ENCODE results near the gene ENGASE. TPM values are rescaled to one million over a fixed set of nuclear protein-coding genes. Genes with fewer than 3 reads are reported as not detected.

Gene ENGASE
- total RNA-seq, 1 donor from 2014 or later = 76.2 TPM

- H3K4me1 Mint-ChIP-seq = peaks cover 3% of the 10 kb centered on the region
- no peak overlapping the region for H3K27ac Mint-ChIP-seq
- DNase-seq (ENCODE audit: low spot score in 2 of 2, unreplicated experiment in 2 of 2) = no peak
- no peaks in the 10 kb centered on the region for H3K9me3 Mint-ChIP-seq
- no peaks in the 10 kb centered on the region for H3K36me3 Mint-ChIP-seq
- peaks cover 63% of the 10 kb centered on the region for H3K27me3 Mint-ChIP-seq (ENCODE audit: low read depth)
- H3K4me3 Mint-ChIP-seq = no peak overlapping the region
- no peak for TF ChIP-seq CTCF (IDR thresholded peaks at IDR 0.05; ENCODE audit: unreplicated experiment)
Measured at GRCh38 chr17:79096477-79096876, 21.9 kb downstream of the ENGASE start.

- Mint-ChIP-seq H3K27me3 (ENCODE audit: low read depth) (peaks cover 71% of the 10 kb centered on the region), H3K4me1 (peaks cover 3% of the 10 kb centered on the region), H3K4me3 (no peak overlapping the region), H3K27ac (no peak overlapping the region), H3K36me3 (no peaks in the 10 kb centered on the region), H3K9me3 (no peaks in the 10 kb centered on the region)
- no peak for TF ChIP-seq CTCF (IDR thresholded peaks at IDR 0.05; ENCODE audit: unreplicated experiment)
- no peak for DNase-seq (ENCODE audit: low spot score in 2 of 2, unreplicated experiment in 2 of 2)
Measured at GRCh38 chr17:79097226-79098055, 22.8 kb downstream of the ENGASE start.

DNA sequence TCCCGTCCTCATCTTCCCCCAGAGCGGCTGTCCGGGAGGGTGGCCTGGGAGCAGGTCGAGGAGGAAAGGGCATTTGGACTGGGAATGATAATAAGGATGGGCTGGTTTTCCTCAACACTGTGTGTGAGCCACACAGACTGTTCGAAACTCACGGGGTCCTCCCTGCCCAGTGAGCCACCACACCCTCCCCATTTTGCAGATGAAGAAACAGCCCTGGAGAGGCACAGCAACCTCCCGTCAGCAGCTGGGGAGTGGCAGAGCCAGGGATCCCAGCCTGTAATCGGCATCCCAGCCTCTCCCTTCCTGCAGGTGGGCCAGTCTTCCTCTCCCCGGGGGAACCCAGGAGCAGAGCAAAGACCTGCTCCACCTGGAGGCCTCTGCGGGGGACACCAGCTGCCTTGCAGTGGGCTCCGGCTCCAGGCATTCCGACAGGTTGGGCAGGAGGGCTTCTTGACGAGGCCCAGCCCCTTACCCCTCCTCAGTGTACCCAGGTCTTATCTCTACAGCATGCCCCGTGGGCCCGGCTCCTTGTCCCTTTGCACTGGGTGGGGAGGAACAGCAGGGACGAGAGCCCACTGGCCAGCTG lies 23.8 kb downstream of the ENGASE start:
- H3K27ac Mint-ChIP-seq = no peak overlapping the region
- peaks cover 78% of the 10 kb centered on the region for H3K27me3 Mint-ChIP-seq (ENCODE audit: low read depth)
- no peak for DNase-seq (ENCODE audit: low spot score in 2 of 2, unreplicated experiment in 2 of 2)
- H3K9me3 Mint-ChIP-seq = no peaks in the 10 kb centered on the region
- TF ChIP-seq CTCF (IDR thresholded peaks at IDR 0.05; ENCODE audit: unreplicated experiment) = no peak
- no peaks in the 10 kb centered on the region for H3K36me3 Mint-ChIP-seq
- peaks cover 3% of the 10 kb centered on the region for H3K4me1 Mint-ChIP-seq
- no peak overlapping the region for H3K4me3 Mint-ChIP-seq

DNA sequence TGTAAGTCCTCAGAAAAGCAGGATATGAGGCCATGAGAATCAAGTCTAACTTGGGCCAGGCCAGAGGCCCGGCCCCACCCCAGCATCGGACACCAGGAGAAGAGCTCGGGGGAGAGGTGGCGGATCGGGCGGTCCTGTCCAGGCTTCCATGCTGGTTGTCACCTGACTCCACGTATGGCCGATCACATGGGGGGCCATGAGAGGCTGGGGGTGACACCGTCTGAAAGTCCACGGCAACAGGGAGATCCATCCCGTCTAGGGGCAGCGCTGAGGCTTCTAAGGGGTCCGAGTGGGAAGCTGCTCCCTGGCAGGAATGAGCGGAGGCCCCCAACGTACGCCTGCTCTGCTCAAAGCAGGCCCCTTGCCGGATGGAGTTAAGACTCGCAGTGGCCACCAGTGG lies 25.8 kb downstream of the ENGASE start:
- Mint-ChIP-seq H3K27ac (no peak overlapping the region), H3K4me1 (peaks cover 3% of the 10 kb centered on the region), H3K36me3 (no peaks in the 10 kb centered on the region), H3K9me3 (no peaks in the 10 kb centered on the region), H3K27me3 (ENCODE audit: low read depth) (peaks cover 84% of the 10 kb centered on the region), H3K4me3 (no peak overlapping the region)
- no peak for DNase-seq (ENCODE audit: low spot score in 2 of 2, unreplicated experiment in 2 of 2)
- no peak for TF ChIP-seq CTCF (IDR thresholded peaks at IDR 0.05; ENCODE audit: unreplicated experiment)

- Mint-ChIP-seq H3K9me3 (no peaks in the 10 kb centered on the region), H3K27ac (no peak overlapping the region), H3K27me3 (ENCODE audit: low read depth) (peaks cover 79% of the 10 kb centered on the region), H3K4me1 (peaks cover 3% of the 10 kb centered on the region), H3K4me3 (no peak overlapping the region), H3K36me3 (no peaks in the 10 kb centered on the region)
- TF ChIP-seq CTCF (IDR thresholded peaks at IDR 0.05; ENCODE audit: unreplicated experiment) = no peak
- DNase-seq (ENCODE audit: low spot score in 2 of 2, unreplicated experiment in 2 of 2) = no peak
Measured at GRCh38 chr17:79101111-79101673, 26.6 kb downstream of the ENGASE start.
